ENCODE results near the gene ANK2. TPM values are rescaled to one million over a fixed set of nuclear protein-coding genes. Genes with fewer than 3 reads are reported as not detected.
A peak's percentile ranks its signal among the peaks of the same experiment; 100 is the strongest.

Gene ANK2
- 100 to 1,000 TPM; 255 to 373 (median 306) TPM for total RNA-seq
- 10 to 100 TPM; 21.9 to 29.7 TPM for polyA plus RNA-seq
- long read RNA-seq, donor 1, partial matches to known transcripts = 33 of 130 reads
- long read RNA-seq, donor 1, other reads (novel, unspliced or antisense) = 96 of 130 reads
- long read RNA-seq, donor 2, partial matches to known transcripts = 49 of 153 reads
- long read RNA-seq, donor 2, other reads (novel, unspliced or antisense) = 103 of 153 reads
- long read RNA-seq, donor 3, partial matches to known transcripts = 206 of 231 reads
- long read RNA-seq, donor 3, other reads (novel, unspliced or antisense) = 23 of 231 reads

DNA sequence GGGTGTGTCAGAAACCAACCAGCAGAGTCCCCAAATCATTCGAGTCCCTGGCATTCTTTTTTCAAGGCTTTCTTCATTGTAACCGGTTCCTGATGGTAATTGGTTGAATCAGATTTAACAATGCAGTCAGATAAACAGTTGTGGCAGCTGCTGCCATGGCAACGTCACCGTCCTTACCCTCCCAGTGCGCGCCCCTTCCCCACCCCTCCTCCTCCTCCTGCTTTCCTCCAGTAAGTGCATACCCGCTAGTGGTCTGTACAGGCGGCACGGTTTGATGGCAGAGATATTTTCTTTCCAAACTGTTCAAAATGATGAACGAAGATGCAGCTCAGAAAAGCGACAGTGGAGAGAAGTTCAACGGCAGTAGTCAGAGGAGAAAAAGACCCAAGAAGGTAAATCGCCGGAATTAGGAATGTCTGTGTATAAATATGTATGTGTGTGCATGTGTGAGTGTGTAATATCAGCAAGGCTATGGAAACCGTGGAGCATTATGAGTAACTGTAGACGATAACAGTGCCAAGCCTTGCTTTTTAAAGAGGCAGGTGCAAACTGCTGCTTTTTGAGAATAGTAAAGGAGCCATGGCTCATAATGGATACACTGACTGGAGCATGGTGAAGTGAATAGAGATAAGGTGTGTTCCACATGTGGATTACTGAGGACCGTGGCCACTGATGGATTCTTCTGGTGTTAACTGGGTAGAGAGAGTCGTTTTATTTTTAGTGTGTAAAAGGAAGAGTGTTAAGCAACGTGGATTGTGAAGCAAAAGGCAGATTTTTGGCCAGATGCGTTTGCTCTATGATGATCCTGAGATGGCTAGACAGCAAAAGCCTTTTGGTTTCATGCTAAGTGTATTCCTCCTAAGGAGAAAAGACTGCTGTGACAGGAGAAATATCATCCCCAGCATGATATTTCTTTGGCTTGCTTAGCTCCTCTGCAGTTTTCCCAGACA, at the start of gene ANK2:
TSS of gene ANK2 (plus strand) at position 233 of the 950 bp plus-strand sequence. CDS start at position 309, 76 bp downstream.
- TF ChIP-seq, protein P1, sequence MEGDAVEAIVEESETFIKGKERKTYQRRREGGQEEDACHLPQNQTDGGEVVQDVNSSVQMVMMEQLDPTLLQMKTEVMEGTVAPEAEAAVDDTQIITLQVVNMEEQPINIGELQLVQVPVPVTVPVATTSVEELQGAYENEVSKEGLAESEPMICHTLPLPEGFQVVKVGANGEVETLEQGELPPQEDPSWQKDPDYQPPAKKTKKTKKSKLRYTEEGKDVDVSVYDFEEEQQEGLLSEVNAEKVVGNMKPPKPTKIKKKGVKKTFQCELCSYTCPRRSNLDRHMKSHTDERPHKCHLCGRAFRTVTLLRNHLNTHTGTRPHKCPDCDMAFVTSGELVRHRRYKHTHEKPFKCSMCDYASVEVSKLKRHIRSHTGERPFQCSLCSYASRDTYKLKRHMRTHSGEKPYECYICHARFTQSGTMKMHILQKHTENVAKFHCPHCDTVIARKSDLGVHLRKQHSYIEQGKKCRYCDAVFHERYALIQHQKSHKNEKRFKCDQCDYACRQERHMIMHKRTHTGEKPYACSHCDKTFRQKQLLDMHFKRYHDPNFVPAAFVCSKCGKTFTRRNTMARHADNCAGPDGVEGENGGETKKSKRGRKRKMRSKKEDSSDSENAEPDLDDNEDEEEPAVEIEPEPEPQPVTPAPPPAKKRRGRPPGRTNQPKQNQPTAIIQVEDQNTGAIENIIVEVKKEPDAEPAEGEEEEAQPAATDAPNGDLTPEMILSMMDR (IDR thresholded peaks at IDR 0.05) = no peak
- H3K27ac ChIP-seq = no peak within 1 kb of the TSS

DNA sequence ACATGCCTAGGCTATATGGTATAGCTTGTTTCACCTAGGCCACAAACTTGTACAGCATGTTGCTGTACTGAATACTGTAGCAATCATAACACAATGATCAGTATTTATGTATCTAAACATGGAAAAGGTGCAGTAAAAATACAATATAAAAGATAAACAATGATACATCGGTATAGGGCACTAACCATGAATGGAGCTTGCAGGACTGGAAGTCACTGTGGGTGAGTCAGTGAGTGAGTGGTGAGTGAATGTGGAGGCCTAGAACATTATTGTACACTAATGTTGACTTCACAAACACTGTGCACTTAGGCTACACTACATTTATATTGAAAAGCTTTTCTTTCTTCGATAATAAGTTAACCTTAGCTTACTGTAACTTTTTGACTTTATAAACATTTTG, 45.6 kb upstream of the ANK2 start:
- DNase-seq (no peak), ATAC-seq (no peak)
- TF ChIP-seq, protein P1 (IDR thresholded peaks at IDR 0.05) = no peak
- Histone ChIP-seq H3K27ac (no peak overlapping the region), H3K27me3 (no peaks in the 10 kb centered on the region), H3K4me1 (no peaks in the 10 kb centered on the region), H3K36me3 (no peaks in the 10 kb centered on the region), H3K4me3 (no peak overlapping the region), H3K9me3 (no peaks in the 10 kb centered on the region)
- WGBS, 2 donors = 84 to 86% methylated on average over 2 of the region's 2 CpGs
- intact Hi-C loops (cut with DNase I) = no loop called here

More for the DNA sequence above, at the start of gene ANK2:
- Histone ChIP-seq H3K27me3 (no peaks in the 10 kb centered on the region), H3K36me3 (no peaks in the 10 kb centered on the region), H3K4me1 (peaks cover 0 to 18% (median 0%) of the 10 kb centered on the region in 9 donors), H3K9me3 (no peaks in the 10 kb centered on the region), H3K4me3 (peak within 1 kb of the TSS in 2 of 10 donors; percentile 5 to 28)
- intact Hi-C loops (cut with DNase I) = no loop called here
- DNase-seq (no peak), ATAC-seq (peak in 1 of 8 donors; percentile 33)
- 30 to 31% methylated on average over 20 of the region's 20 CpGs for WGBS, 2 donors

GRCh38 chr4:113004655-113005054, 44.8 kb upstream of the ANK2 start:
- H3K9me3 ChIP-seq = no peaks in the 10 kb centered on the region
- intact Hi-C loops (cut with DNase I) = no loop called here
- H3K36me3 ChIP-seq = no peaks in the 10 kb centered on the region
- H3K27ac ChIP-seq = no peak overlapping the region
- DNase-seq (no peak), ATAC-seq (no peak)
- H3K4me1 ChIP-seq = no peaks in the 10 kb centered on the region
- no peaks in the 10 kb centered on the region for H3K27me3 ChIP-seq
- TF ChIP-seq, protein P1 (IDR thresholded peaks at IDR 0.05) = no peak
- H3K4me3 ChIP-seq = no peak overlapping the region
- 66 to 79% methylated on average over 4 of the region's 4 CpGs for WGBS, 2 donors

DNA sequence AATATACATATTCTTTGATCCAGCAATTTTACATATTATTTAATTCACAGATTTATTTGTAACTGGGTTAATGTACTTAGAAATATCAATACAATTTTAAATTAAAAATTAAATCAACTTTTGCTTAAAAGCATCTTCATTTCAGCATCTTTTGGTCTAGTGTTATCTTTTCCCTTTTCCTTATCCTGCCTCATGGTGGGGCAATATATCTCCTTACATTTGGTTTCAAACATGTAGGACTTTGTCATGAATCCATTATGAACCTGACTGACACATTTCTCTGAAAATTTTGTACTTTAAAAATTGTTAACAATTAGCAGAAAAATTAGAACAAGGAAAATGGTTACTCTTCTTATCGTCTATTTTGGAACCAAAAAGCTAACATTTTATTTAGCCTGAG, 42.8 kb upstream of the ANK2 start:
- TF ChIP-seq, protein P1 (IDR thresholded peaks at IDR 0.05) = no peak
- Histone ChIP-seq H3K36me3 (no peaks in the 10 kb centered on the region), H3K9me3 (no peaks in the 10 kb centered on the region), H3K27me3 (no peaks in the 10 kb centered on the region), H3K4me3 (no peak overlapping the region), H3K27ac (no peak overlapping the region), H3K4me1 (no peaks in the 10 kb centered on the region)
- WGBS, 2 donors = 85 to 91% methylated on average over 1 of the region's 1 CpG
- intact Hi-C loops (cut with DNase I) = no loop called here
- DNase-seq (no peak), ATAC-seq (no peak)

Data from heart right ventricle (tissue), 16 donors.